ENCODE data around the gene CEACAM7. TPM values are rescaled to one million over a fixed set of nuclear protein-coding genes. Genes with fewer than 3 reads are reported as not detected.
A peak's percentile ranks its signal among the peaks of the same experiment; 100 is the strongest.

CEACAM7 gene
- total RNA-seq, 2 experiments from 2014 or later, result not detected

GRCh38 chr19:41707871-41708371 lies 19.9 kb upstream of the CEACAM7 start:
- Mint-ChIP-seq H3K27me3 (ENCODE audit: low read depth) (peaks cover 9% of the 10 kb centered on the region), H3K4me1 (ENCODE audit: low read depth) (peaks cover 2% of the 10 kb centered on the region), H3K4me3 (no peak overlapping the region), H3K9me3 (ENCODE audit: insufficient read depth) (no peaks in the 10 kb centered on the region), H3K27ac (no peak overlapping the region), H3K36me3 (ENCODE audit: low read depth) (no peaks in the 10 kb centered on the region)
- CTCF ChIA-PET, result interaction anchor here (1.6 to 1.9 kb wide), 4 partner anchors 17 to 103 kb away, joined by 3 to 8 read pairs (median 6); no protein-coding TSS in a partner anchor
- no peak for ATAC-seq
- POLR2A ChIA-PET, result interaction anchor here (0.5 kb wide), 1 partner anchor 175 kb away, joined by 3 read pairs; the partner anchor contains the start of gene ARHGEF1
- no peak for DNase-seq

- H3K4me3 Mint-ChIP-seq, result no peak overlapping the region
- CTCF ChIA-PET, result interaction anchor here (0.6 to 1.9 kb wide), 35 partner anchors 9 to 251 kb away, joined by 3 to 26 read pairs (median 5); no protein-coding TSS in a partner anchor
- no peak for DNase-seq
- H3K27ac Mint-ChIP-seq, result no peak overlapping the region
- peaks cover 9% of the 10 kb centered on the region for H3K27me3 Mint-ChIP-seq (ENCODE audit: low read depth)
- no peak for ATAC-seq
- H3K4me1 Mint-ChIP-seq (ENCODE audit: low read depth), result peaks cover 2% of the 10 kb centered on the region
- H3K36me3 Mint-ChIP-seq (ENCODE audit: low read depth), result no peaks in the 10 kb centered on the region
- POLR2A ChIA-PET, result interaction anchor here (0.5 kb wide), 1 partner anchor 176 kb away, joined by 3 read pairs; the partner anchor contains the start of gene ARHGEF1
- H3K9me3 Mint-ChIP-seq (ENCODE audit: insufficient read depth), result no peaks in the 10 kb centered on the region
Observed at GRCh38 chr19:41707502-41707812, 19.4 kb upstream of the CEACAM7 start.

GRCh38 chr19:41706741-41707501 lies 18.9 kb upstream of the CEACAM7 start:
- H3K27me3 Mint-ChIP-seq (ENCODE audit: low read depth), result peaks cover 9% of the 10 kb centered on the region

GRCh38 chr19:41705393-41706174 lies 17.5 kb upstream of the CEACAM7 start:
- no peaks in the 10 kb centered on the region for H3K36me3 Mint-ChIP-seq (ENCODE audit: low read depth)
- H3K4me1 Mint-ChIP-seq (ENCODE audit: low read depth), result peaks cover 2% of the 10 kb centered on the region
- POLR2A ChIA-PET, result no interaction called here
- H3K4me3 Mint-ChIP-seq, result no peak overlapping the region
- no peak for ATAC-seq
- H3K27me3 Mint-ChIP-seq (ENCODE audit: low read depth), result peaks cover 9% of the 10 kb centered on the region
- H3K9me3 Mint-ChIP-seq (ENCODE audit: insufficient read depth), result no peaks in the 10 kb centered on the region
- DNase-seq, result peak; percentile 57
- no peak overlapping the region for H3K27ac Mint-ChIP-seq
- CTCF ChIA-PET, result interaction anchor here (1.0 kb wide), 1 partner anchor 47 kb away, joined by 5 read pairs; no protein-coding TSS in a partner anchor

More at GRCh38 chr19:41706741-41707501, 18.9 kb upstream of the CEACAM7 start:
- Mint-ChIP-seq H3K4me3 (peak overlapping the region; percentile 47), H3K36me3 (ENCODE audit: low read depth) (no peaks in the 10 kb centered on the region), H3K9me3 (ENCODE audit: insufficient read depth) (no peaks in the 10 kb centered on the region), H3K27ac (no peak overlapping the region), H3K4me1 (ENCODE audit: low read depth) (peaks cover 2% of the 10 kb centered on the region)
- peak; percentile 76 for DNase-seq
- ChIA-PET POLR2A (interaction anchor here (0.5 kb wide), 1 partner anchor 176 kb away, joined by 3 read pairs; the partner anchor contains the start of gene ARHGEF1), CTCF (interaction anchor here (0.6 to 1.9 kb wide), 36 partner anchors 9 to 250 kb away, joined by 3 to 26 read pairs (median 4); no protein-coding TSS in a partner anchor)
- peak; percentile 96 for ATAC-seq

- Mint-ChIP-seq H3K27ac (no peak overlapping the region), H3K4me3 (no peak overlapping the region), H3K4me1 (ENCODE audit: low read depth) (peaks cover 2% of the 10 kb centered on the region), H3K9me3 (ENCODE audit: insufficient read depth) (no peaks in the 10 kb centered on the region), H3K27me3 (ENCODE audit: low read depth) (peaks cover 9% of the 10 kb centered on the region), H3K36me3 (ENCODE audit: low read depth) (no peaks in the 10 kb centered on the region)
- CTCF ChIA-PET, result no interaction called here
- POLR2A ChIA-PET, result no interaction called here
- no peak for ATAC-seq
- no peak for DNase-seq
Observed at GRCh38 chr19:41703602-41704293, 15.7 kb upstream of the CEACAM7 start.

GRCh38 chr19:41702171-41702651 lies 14.1 kb upstream of the CEACAM7 start:
- CTCF ChIA-PET, result interaction anchor here (0.7 to 1.3 kb wide), 4 partner anchors 13 to 133 kb away, joined by 3 to 4 read pairs (median 3); no protein-coding TSS in a partner anchor
- POLR2A ChIA-PET, result interaction anchor here (1.0 kb wide), 1 partner anchor 473 kb away, joined by 3 read pairs; no protein-coding TSS in a partner anchor

GRCh38 chr19:41701401-41702075 lies 13.5 kb upstream of the CEACAM7 start:
- DNase-seq (no peak), ATAC-seq (no peak)
- CTCF ChIA-PET, result interaction anchor here (0.7 to 2.3 kb wide), 6 partner anchors 12 to 134 kb away, joined by 3 to 10 read pairs (median 3); no protein-coding TSS in a partner anchor
- Mint-ChIP-seq H3K9me3 (ENCODE audit: insufficient read depth) (no peaks in the 10 kb centered on the region), H3K27me3 (ENCODE audit: low read depth) (peaks cover 15% of the 10 kb centered on the region), H3K4me1 (ENCODE audit: low read depth) (no peaks in the 10 kb centered on the region), H3K36me3 (ENCODE audit: low read depth) (no peaks in the 10 kb centered on the region), H3K4me3 (no peak overlapping the region), H3K27ac (no peak overlapping the region)
- POLR2A ChIA-PET, result interaction anchor here (1.0 kb wide), 1 partner anchor 473 kb away, joined by 3 read pairs; no protein-coding TSS in a partner anchor

More at GRCh38 chr19:41702171-41702651, 14.1 kb upstream of the CEACAM7 start:
- no peak for ATAC-seq
- no peak for DNase-seq
- H3K9me3 Mint-ChIP-seq (ENCODE audit: insufficient read depth), result no peaks in the 10 kb centered on the region
- peaks cover 15% of the 10 kb centered on the region for H3K27me3 Mint-ChIP-seq (ENCODE audit: low read depth)
- no peak overlapping the region for H3K4me3 Mint-ChIP-seq
- H3K27ac Mint-ChIP-seq, result no peak overlapping the region
- no peaks in the 10 kb centered on the region for H3K36me3 Mint-ChIP-seq (ENCODE audit: low read depth)
- peaks cover 2% of the 10 kb centered on the region for H3K4me1 Mint-ChIP-seq (ENCODE audit: low read depth)

- Mint-ChIP-seq H3K9me3 (ENCODE audit: insufficient read depth) (no peaks in the 10 kb centered on the region), H3K4me3 (no peak overlapping the region), H3K4me1 (ENCODE audit: low read depth) (no peaks in the 10 kb centered on the region), H3K27ac (no peak overlapping the region), H3K36me3 (ENCODE audit: low read depth) (no peaks in the 10 kb centered on the region), H3K27me3 (ENCODE audit: low read depth) (peaks cover 11% of the 10 kb centered on the region)
- POLR2A ChIA-PET, result no interaction called here
- ATAC-seq (no peak), DNase-seq (no peak)
- CTCF ChIA-PET, result interaction anchor here (1.0 to 2.3 kb wide), 2 partner anchors 45 to 59 kb away, joined by 3 to 10 read pairs; no protein-coding TSS in a partner anchor
Observed at GRCh38 chr19:41700381-41701195, 12.5 kb upstream of the CEACAM7 start.

GRCh38 chr19:41699968-41700323 lies 11.9 kb upstream of the CEACAM7 start:
- Mint-ChIP-seq H3K36me3 (ENCODE audit: low read depth) (no peaks in the 10 kb centered on the region), H3K4me3 (no peak overlapping the region), H3K27me3 (ENCODE audit: low read depth) (peaks cover 7% of the 10 kb centered on the region), H3K4me1 (ENCODE audit: low read depth) (no peaks in the 10 kb centered on the region), H3K27ac (no peak overlapping the region), H3K9me3 (ENCODE audit: insufficient read depth) (no peaks in the 10 kb centered on the region)
- DNase-seq (no peak), ATAC-seq (no peak)
- POLR2A ChIA-PET, result no interaction called here
- CTCF ChIA-PET, result interaction anchor here (2.3 kb wide), 1 partner anchor 58 kb away, joined by 10 read pairs; no protein-coding TSS in a partner anchor

Data from activated CD8-positive, alpha-beta T cell treated with anti-CD3 and anti-CD28 coated beads, Interleukin-2, amount 10 ng/mL, durations not matched to agents 7 days and 5 days (primary cell).